H1 (cell line): Measurements from ENCODE around the gene SLC35E3. TPM values are rescaled to one million over a fixed set of nuclear protein-coding genes. Genes with fewer than 3 reads are reported as not detected.

Experiments
- ASH2L ChIP-seq: fragments of 200-600, 300-600 bp; sonication (generic); IDR thresholded peaks from one replicate; pipeline ENCODE4 v1.7.1; 2017; ENCODE audit warnings: low read length
- CBX5 ChIP-seq: fragments of 300-800, 300-1000 bp; sonication (generic); IDR thresholded peaks from 2 replicates; pipeline ENCODE4 v1.7.1; 2016; ENCODE audit warnings: antibody characterized with exemption, low read length, low read depth
- CHD7 ChIP-seq: fragments of 300-600 bp; sonication (generic); IDR thresholded peaks from 2 replicates; pipeline ENCODE4 v1.7.1; 2012; ENCODE audit warnings: low read length, moderate library complexity, mild to moderate bottlenecking, inconsistent platforms; ENCODE audit not compliant: insufficient replicate concordance
- EP300 ChIP-seq, 2 experiments: IDR thresholded peaks; 1 replicate in 1 of 2; 2 replicates in 1 of 2; pipeline ENCODE4 v1.6.1; 2011 to 2012; ENCODE audit warnings: low read depth in 2 of 2, low read length in 2 of 2, mild to moderate bottlenecking in 2 of 2, borderline replicate concordance in 1 of 2, inconsistent platforms in 1 of 2, moderate library complexity in 1 of 2
- GABPA ChIP-seq: IDR thresholded peaks from 2 replicates; pipeline ENCODE4 v1.6.1; 2011; ENCODE audit warnings: mild to moderate bottlenecking, low read length, moderate library complexity, borderline replicate concordance; ENCODE audit not compliant: insufficient read depth
- HDAC2 ChIP-seq, 2 experiments: fragments of 300-600 bp in 1 of 2; sonication (generic) in 1 of 2; IDR thresholded peaks; 2 replicates each; pipeline ENCODE4 v1.6.1; 2011 to 2012; ENCODE audit warnings: low read depth in 2 of 2, low read length in 2 of 2, mild to moderate bottlenecking in 2 of 2, moderate library complexity in 2 of 2, borderline replicate concordance in 1 of 2, inconsistent platforms in 1 of 2
- KDM4A ChIP-seq: IDR thresholded peaks from one replicate; pipeline ENCODE4 v1.7.1; 2012; ENCODE audit warnings: low read depth, mild to moderate bottlenecking, moderate library complexity, low read length, inconsistent platforms; ENCODE audit not compliant: severe bottlenecking
- POLR2A ChIP-seq, 2 experiments: IDR thresholded peaks; 1 replicate in 1 of 2; 2 replicates in 1 of 2; pipeline ENCODE4 v1.6.1; 2011; ENCODE audit warnings: low read depth in 2 of 2, low read length in 2 of 2, mild to moderate bottlenecking in 2 of 2; ENCODE audit errors: control extremely low read depth in 1 of 2
- SRF ChIP-seq: IDR thresholded peaks from 2 replicates; pipeline ENCODE4 v1.6.1; 2011; ENCODE audit warnings: mild to moderate bottlenecking, low read depth, low read length, moderate library complexity
- polyA plus RNA-seq, 7 experiments: library from polyadenylated mRNA; depleted of rRNA in 3 of 7; stranded (reverse) in 5 of 7; unstranded in 2 of 7; fragments of >200 nt in 5 of 7; fragments of 200-250 nt in 2 of 7; gene quantifications; 1 replicate in 5 of 7; 2 replicates in 1 of 7; 4 replicates in 1 of 7; pipeline versions ENCODE4 v1.2.1 to v1.2.3, GENCODE V29; 2011 to 2013; ENCODE audit warnings: missing spikeins in 2 of 7, mixed read lengths in 2 of 7
- total RNA-seq: library from RNA; stranded (reverse); fragmentation: NEBNext Ultra II Directional; extraction: Animal tissue kit (Norgen Biotek cat#: 25700); gene quantifications from 2 replicates; pipeline ENCODE4 v1.2.1, GENCODE V29; 2021
- TF ChIP-seq, protein P1 (sequence below): IDR thresholded peaks from 2 replicates; pipeline ENCODE4 v1.6.1; 2012; ENCODE audit warnings: inconsistent platforms

SLC35E3 gene
- total and polyA plus RNA-seq, 2 of the 8 experiments (the other 6 are each of a cell fraction or from before 2014, with no cell fraction given): 10.0 to 10.9 TPM

GRCh38 chr12:68796399-68796798, 50.4 kb downstream of the SLC35E3 start (continued):
- TF ChIP-seq CHD7 (no peak), HDAC2 (IDR thresholded peaks at IDR 0.05; ENCODE audit: borderline replicate concordance in 1 of 2, low read depth in 2 of 2, low read length in 2 of 2) (no peak), SRF (no peak), ASH2L (no peak), CBX5 (no peak), KDM4A (no peak), GABPA (no peak), POLR2A (IDR thresholded peaks at IDR 0.05; ENCODE audit: control extremely low read depth in 1 of 2, low read depth in 2 of 2, low read length in 2 of 2) (no peak), EP300 (IDR thresholded peaks at IDR 0.05; ENCODE audit: borderline replicate concordance in 1 of 2, low read depth in 2 of 2, low read length in 2 of 2) (no peak)
- TF ChIP-seq, protein P1, sequence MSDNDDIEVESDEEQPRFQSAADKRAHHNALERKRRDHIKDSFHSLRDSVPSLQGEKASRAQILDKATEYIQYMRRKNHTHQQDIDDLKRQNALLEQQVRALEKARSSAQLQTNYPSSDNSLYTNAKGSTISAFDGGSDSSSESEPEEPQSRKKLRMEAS: no peak
